Neural cell (in vitro differentiated cells): ENCODE measurements around the gene RGS10.

Source experiments
- CTCF ChIP-seq: fragments of 450-650 bp; IDR thresholded peaks from 2 replicates; pipeline ENCODE4 v1.5.1; 2014; ENCODE audit warnings: antibody characterized with exemption, mild to moderate bottlenecking, moderate library complexity; ENCODE audit not compliant: poor library complexity, severe bottlenecking
- EP300 ChIP-seq: fragments of 450-650 bp; conservative IDR thresholded peaks from 2 replicates; pipeline ENCODE4 v1.6.1; 2014; ENCODE audit warnings: antibody characterized with exemption, mild to moderate bottlenecking, moderate library complexity; ENCODE audit not compliant: poor library complexity, severe bottlenecking
- EZH2 ChIP-seq: fragments of 200-600, 300-800 bp; shearing (Covaris generic), sonication (generic); IDR thresholded peaks from 2 replicates; pipeline ENCODE4 v1.6.1; 2014; ENCODE audit warnings: antibody characterized with exemption, low read length, borderline replicate concordance, mild to moderate bottlenecking; ENCODE audit not compliant: insufficient read depth, poor library complexity, severe bottlenecking
- POLR2AphosphoS5 ChIP-seq: IDR thresholded peaks from 2 replicates; pipeline ENCODE4 v1.6.1; 2012
- RAD21 ChIP-seq: fragments of 450-650 bp; conservative IDR thresholded peaks from 2 replicates; pipeline ENCODE4 v1.6.1; 2014; ENCODE audit warnings: antibody characterized with exemption, mild to moderate bottlenecking, moderate library complexity
- REST ChIP-seq: IDR thresholded peaks from 2 replicates; pipeline ENCODE4 v1.6.1; 2012; ENCODE audit warnings: borderline replicate concordance
- SMC3 ChIP-seq: fragments of 450-650 bp; conservative IDR thresholded peaks from 2 replicates; pipeline ENCODE4 v1.6.1; 2014; ENCODE audit warnings: antibody characterized with exemption, mild to moderate bottlenecking, moderate library complexity; ENCODE audit not compliant: poor library complexity

GRCh38 chr10:119537953-119538630, 4.4 kb downstream of the RGS10 start:
- TF ChIP-seq CTCF (no peak), EZH2 (no peak), SMC3 (no peak), POLR2AphosphoS5 (no peak), RAD21 (no peak), REST (no peak), EP300 (no peak)
